Activated CD8-positive, alpha-beta memory T cell treated with anti-CD3 and anti-CD28 coated beads, Interleukin-2, amount 50 U/mL, for 24 hours (primary cell): ENCODE measurements around the gene HFE.
A peak's percentile ranks its signal among the peaks of the same experiment; 100 is the strongest.
"Not testable (repeated sequence)": the region's sequence is repeated elsewhere in the genome, so short reads cannot be mapped to it uniquely, and the experiment has no call there.

Experiments
- DNase-seq: peaks from one replicate; pipeline ENCODE4 v3.0.0-alpha.2; 2020; ENCODE audit errors: extremely low read depth

The HFE gene

DNA sequence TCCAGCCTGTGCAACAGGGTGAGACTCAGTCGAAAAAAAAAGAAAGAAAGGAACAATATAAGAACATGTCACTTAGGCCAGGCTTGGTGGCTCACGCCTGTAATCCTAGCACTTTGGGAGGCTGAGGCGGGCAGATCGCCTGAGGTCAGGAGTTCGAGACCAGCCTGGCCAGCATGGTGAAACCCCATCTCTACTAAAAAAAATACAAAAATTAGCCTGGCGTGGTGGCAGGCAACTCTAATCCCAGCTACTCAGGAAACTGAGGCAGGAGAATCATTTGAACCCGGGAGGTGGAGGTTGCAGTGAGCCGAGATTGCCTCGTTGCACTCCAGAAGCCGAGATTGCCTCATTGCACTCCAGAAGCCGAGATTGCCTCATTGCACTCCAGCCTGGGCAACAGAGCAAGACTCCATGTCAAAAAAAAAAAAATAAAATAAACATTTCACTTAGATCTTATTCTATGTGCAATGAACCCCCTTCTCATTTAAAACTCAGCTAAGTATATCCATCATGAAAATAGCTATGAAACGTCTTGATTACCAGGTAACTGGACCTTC, 28.7 kb upstream of the HFE start:
- DNase-seq: not testable (repeated sequence)

GRCh38 chr6:26059941-26060340, 27.3 kb upstream of the HFE start:
- no peak for DNase-seq

- no peak for DNase-seq
Measured at GRCh38 chr6:26064619-26065257, 22.5 kb upstream of the HFE start.

- no peak for DNase-seq
Measured at GRCh38 chr6:26065952-26066380, 21.3 kb upstream of the HFE start.

DNA sequence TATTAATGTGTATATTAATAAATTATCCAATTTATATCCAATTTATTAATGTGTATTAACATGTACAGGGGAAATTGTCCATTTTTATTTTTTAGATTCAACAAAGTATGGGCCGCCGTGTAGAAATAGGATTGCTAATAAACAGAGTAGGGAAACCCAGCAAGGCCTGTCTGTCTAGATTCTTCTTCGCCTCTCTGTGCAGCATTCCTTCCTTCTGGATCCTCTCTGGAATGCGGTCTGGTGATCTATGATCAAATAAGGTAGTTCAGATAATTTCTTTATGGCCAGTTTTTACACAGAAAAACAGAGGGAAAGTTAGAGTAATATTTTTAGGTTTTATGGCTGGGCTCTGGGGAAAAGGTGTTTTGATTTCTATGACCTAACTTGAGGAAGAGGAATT, 19.9 kb upstream of the HFE start:
- no peak for DNase-seq

GRCh38 chr6:26068036-26068435, 19.2 kb upstream of the HFE start:
- no peak for DNase-seq

DNA sequence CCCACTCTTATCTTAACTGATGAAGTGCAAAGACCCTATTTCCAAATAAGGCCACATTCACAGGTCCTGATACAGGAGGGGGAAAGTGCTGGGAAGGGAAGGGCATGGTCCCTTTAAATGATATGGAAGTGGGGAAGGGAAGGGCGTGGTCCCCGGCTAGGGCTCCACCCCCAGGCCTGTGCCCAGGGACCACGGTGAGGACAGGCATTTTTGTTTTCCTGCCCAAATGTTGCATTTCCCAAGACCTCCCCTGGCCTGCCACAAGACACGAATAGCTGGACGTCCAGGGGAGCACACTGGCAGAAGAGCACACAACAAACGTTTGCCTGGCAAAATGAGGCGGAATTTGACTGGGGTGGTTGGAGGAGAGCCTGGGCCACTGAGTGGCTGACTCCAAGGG, 16.1 kb upstream of the HFE start:
- no peak for DNase-seq

GRCh38 chr6:26075063-26075717, 12.0 kb upstream of the HFE start:
- DNase-seq: no peak

DNA sequence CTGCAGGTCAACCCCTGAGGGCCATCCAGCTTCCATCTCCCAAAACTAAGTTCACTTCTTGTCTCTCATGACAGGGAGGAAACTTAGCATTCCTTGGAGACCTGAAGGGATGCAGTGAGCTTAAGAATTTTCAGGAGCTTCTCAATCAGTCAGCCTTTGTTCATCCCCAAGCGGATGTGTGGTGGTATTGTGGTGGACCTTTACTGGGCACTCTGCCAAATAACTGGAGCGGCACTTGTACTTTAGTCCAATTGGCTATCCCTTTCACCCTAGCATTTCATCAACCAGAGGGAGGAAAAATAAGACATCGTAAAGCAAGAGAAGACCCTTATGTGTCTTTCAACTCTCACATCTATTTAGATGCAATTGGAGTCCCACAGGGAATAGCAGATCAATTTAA, 9.2 kb upstream of the HFE start:
- DNase-seq: not testable (repeated sequence)

GRCh38 chr6:26081096-26081495, 6.1 kb upstream of the HFE start:
- DNase-seq: not testable (repeated sequence)

- DNase-seq: no peak
Measured at GRCh38 chr6:26086211-26086610, 1.0 kb upstream of the HFE start.

- no peak for DNase-seq
Measured at GRCh38 chr6:26088344-26088743, 1.1 kb downstream of the HFE start.

DNA sequence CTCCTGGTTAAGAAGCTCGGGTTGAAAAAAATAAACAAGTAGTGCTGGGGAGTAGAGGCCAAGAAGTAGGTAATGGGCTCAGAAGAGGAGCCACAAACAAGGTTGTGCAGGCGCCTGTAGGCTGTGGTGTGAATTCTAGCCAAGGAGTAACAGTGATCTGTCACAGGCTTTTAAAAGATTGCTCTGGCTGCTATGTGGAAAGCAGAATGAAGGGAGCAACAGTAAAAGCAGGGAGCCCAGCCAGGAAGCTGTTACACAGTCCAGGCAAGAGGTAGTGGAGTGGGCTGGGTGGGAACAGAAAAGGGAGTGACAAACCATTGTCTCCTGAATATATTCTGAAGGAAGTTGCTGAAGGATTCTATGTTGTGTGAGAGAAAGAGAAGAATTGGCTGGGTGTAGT, 2.0 kb downstream of the HFE start:
- DNase-seq: no peak

- DNase-seq: no peak
Measured at GRCh38 chr6:26092443-26092842, 5.2 kb downstream of the HFE start.

DNA sequence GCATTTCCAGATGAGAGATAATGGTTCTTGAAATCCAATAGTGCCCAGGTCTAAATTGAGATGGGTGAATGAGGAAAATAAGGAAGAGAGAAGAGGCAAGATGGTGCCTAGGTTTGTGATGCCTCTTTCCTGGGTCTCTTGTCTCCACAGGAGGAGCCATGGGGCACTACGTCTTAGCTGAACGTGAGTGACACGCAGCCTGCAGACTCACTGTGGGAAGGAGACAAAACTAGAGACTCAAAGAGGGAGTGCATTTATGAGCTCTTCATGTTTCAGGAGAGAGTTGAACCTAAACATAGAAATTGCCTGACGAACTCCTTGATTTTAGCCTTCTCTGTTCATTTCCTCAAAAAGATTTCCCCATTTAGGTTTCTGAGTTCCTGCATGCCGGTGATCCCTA, 6.8 kb downstream of the HFE start:
- DNase-seq: no peak

GRCh38 chr6:26097268-26097875, 10.1 kb downstream of the HFE start:
- DNase-seq: peak; percentile 32

GRCh38 chr6:26103141-26103769, 16.0 kb downstream of the HFE start:
- no peak for DNase-seq

GRCh38 chr6:26103770-26104456, 16.7 kb downstream of the HFE start:
- DNase-seq: peak; percentile 78

DNA sequence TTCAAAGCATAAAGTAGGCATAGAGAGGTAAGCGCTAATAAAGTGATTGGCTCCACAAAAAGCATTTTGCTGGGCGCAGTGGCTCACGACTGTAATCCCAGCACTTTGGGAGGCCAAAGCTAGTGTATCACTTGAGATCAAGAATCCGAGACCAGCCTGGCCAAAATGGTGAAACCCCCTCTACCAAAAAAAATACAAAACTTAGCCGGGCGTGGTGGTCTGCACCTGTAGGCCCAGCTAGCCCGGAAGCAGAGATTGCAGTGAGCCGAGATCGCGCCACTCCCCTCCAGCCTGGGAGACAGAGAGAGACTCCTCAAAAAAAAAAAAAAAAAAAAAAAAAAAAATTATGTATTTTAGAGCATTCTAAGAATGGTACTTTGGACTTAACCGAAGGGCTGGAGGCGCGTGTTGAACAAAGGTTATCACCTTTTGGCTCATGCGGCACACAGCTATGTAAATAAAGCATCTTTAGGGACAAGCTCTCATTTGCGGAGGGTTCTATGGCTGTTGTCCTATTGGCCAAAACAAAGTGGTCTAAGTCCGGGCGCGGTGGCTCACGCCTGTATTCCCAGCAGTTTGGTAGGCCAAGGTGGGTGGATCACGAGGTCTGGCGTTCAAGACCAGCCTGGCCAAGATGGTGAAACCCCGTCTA, 17.4 kb downstream of the HFE start:
- no peak for DNase-seq

GRCh38 chr6:26105109-26105730, 18.0 kb downstream of the HFE start:
- no peak for DNase-seq

GRCh38 chr6:26105842-26106241, 18.6 kb downstream of the HFE start:
- no peak for DNase-seq
